NOMO-1 (cell line): ENCODE data around the gene VDR.

Source experiments
- DNase-seq, 2 experiments: peaks; one replicate each; lab custom pipeline; 2025; ENCODE audit not compliant: unreplicated experiment in 2 of 2; lab: John Stamatoyannopoulos, UW

Gene VDR

DNA sequence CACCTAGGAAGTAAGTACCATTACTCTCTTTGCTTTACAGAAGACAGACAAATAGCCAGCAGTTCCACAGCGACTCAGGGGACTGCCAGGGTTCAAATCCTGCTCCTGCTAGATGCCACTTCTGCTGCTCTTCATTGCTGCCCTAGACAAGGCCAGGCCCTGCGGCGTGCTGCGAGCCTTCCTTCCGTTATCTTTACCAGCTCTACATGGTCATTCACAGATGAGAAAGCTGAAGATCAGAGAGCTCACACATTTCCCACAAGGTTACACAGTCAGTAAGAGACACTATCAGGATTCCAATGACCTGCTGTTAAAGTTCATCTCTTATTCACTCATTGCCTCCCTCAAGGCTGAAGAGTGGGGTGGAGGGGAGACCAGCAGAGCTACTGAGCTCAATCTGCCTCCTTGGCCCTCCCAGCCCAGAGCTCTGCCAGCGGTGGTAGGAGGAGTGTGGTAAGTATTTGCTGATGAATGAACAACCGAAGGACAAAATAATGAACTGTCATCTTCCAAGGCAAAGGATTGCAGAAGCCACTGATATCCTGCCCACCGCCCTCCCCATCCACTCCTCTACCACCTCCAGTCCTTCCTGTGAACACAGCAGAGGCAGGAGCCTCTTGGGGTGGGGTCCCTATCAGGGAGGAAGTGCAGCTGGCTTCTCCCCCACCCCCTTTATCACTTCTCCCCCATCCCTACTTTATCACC, 70.4 kb downstream of the VDR start:
- peak; percentile 16 to 28 for DNase-seq

DNA sequence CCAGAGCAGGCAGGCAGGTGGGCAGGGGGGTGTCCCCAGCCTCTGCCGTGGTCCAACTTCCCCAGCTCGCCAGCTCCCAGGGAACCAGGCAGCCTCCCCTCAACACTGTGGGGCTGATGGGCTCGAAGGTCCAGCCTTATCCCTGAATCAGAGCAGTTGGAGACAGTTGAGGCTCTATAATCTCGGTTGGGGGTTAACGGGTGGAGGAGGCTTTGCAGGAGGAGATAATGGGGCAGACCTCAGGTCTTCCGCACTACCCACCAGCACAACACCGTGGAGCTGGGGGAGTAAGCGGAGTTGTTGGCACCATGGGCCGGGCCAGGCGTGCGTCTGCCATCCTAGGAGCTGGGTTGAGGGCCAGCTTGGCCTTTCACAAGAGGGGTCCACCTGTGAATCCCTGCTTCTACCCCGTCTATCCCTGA, 71.2 kb downstream of the VDR start:
- no peak for DNase-seq

DNA sequence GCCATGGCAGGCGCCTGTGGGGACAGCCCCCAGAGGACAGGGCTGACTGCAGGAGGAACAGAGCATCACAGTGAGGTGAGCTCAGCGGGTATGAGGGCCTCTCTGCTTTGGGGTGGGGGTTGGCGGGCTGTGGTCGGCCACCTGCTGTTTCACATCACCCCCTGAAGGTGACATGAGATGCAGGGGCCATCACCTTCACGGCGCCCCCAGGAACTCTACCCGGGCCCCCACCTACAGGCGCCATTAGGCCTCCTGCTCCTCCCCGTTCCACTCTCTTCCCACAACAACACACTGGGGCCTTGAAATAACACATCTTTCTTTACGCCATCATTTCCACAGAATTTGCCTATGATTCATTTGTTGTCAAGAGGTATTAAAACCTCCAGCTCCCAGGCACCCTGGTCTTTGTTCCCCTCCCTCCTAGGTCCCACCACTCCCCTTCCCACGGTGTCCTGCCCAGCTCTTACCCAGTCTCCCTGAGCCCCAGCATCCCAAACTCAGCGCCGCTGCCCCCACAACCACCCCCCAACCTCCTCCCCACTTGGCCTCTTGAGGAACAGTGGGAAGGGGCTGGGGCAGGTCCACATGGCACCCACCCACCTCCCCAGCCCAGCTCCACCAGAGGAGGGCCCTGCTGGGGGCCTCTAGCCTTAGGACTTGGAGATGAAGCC, 72.4 kb downstream of the VDR start:
- no peak for DNase-seq

DNA sequence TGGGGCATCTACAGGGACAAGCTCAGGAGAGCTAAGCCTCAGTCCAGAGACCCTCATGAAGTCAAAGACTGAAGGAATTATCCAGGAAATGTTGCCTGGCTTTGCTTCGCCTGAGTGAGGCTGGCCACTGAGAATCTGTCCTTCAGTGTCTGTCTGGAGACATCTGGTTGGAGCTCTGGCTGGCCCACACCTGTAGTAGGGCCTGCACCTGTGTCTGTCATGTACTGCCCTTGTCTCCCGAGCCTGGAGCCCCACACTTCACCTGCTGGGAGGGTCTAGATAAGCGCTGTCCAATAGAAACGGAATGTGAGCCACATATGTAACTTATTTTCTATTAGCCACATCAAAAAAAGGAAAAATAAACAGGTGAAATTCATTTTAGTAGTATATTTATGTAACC, 75.2 kb downstream of the VDR start:
- no peak for DNase-seq

DNA sequence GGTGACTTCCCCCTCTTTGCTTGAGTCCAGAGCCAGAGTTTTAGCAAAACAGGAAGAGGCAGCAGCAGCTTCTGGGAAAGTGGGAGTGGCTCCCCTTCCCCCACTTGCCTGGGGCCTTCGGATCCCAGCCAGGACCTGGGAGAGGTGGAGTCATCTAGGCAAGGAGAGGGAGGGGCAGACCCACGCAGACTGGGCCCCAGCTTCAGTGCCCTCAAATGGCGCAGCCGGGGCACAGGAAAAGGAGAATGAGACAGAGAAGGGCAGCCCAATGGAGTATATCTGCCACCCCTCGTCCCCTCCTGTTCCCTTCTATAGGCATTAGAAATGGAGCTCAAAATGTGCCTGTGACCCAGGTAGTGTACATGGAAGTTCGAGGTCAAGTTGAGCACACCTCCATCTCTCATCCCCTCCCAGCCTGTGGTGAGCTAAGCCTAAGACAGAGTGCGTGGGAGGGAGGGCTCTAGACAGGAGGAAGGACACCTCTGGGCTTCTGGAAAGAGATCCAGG, 75.8 kb downstream of the VDR start:
- DNase-seq, result peak; percentile 14 to 18

DNA sequence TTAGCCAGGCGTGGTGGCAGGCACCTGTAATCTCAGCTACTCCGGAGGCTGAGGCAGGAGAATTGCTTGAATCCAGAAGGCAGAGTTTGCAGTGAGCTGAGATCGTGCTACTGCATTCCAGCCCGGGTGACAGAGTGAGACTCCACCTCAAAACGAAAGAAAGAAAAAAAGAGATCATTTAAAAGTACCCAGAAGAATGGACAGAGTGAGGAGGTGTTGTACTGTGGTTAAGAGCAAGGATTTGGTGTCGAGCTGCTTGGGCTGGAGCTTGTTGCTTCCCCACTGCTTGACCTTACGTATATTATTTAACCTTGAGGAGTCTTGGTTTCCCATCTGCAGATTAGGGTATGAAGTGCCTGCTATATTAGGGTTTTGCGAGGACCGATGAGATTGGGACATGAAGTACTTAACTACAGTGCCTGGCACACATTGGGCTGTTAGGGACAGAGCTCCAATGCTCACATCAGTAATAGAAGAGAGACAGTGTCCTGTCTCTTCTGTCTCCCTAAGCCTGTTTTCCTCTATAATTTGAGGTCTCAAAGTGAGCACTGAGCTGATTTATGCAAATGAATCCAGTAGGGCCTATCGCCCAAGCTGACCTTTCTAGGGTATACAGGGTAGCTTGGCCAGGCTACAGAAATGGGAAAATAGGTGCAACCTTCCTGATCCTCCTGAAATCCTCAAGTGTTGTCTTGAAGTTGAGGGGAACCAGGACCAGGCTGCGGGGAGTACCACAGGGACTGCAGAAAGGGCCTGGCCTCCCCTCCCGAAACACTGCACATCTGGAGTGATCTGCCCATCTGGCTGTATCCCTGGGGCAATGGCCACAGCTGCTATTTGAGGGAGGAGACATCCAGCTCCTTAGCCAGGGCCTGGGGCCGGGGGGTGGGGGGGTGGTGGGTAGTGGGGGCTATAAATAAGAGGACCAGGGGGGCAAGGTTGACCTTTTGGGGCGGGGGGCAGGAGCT, 76.5 kb downstream of the VDR start:
- no peak for DNase-seq

DNA sequence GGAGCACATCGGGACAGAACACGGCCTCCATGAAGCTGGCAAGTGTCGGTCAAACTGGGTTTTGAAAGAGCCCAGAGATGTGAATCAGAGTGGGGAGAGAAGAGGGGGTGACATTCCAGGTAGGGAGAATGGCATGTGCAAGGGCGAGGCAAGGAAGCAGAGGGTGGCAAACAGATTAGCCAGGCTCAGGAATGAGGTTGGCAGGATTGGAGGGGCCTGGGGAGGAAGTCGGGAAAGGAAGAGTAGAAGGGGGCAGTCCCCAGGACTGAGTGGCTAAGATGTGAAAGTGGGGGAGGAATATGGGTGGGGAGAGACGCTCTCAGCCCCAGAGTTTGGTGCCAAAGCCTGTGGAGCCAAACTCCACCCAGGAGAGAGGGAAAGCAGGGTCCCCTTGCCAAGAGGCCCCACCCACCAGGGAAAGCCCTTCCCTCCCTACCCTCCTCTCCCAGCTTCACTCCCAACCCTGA, 79.6 kb downstream of the VDR start:
- no peak for DNase-seq

DNA sequence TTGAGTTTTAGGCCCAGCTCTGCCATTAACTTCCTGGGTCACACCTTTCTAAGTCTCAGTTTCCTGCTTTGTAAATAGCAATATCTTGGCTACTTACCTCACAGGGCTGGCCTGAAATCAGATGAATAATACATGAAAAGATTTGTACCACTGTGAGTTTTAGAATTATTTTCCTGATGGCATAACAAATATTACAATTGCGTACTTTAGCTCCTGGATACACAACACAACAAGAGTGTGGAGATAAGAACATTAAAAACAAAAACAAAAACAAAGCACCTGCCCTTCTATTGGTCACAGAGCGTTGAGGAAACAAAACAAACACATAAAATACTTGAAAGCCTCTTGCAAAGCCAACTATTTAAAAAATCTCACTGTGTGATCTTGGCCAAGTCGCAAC, 80.2 kb downstream of the VDR start:
- no peak for DNase-seq

DNA sequence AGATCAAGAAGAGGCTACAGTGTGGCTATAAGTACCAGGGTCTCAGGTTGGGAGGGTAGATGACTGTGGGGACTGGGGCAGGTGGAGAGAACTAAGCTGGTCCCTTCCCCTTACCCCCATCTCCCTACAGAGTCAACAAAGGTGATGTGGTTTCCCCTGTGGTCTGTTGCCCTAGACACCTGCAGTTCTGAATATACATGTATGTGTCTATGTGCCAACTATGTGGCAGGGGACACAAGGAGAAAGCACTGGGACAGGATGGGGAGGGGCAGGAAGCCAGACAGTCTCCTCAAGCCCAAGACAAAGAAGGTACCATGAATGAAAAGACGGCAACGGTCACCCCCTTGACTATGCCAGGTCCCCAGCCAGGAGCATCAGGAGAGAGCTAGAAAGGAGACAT, 80.6 kb downstream of the VDR start:
- DNase-seq, result no peak

DNA sequence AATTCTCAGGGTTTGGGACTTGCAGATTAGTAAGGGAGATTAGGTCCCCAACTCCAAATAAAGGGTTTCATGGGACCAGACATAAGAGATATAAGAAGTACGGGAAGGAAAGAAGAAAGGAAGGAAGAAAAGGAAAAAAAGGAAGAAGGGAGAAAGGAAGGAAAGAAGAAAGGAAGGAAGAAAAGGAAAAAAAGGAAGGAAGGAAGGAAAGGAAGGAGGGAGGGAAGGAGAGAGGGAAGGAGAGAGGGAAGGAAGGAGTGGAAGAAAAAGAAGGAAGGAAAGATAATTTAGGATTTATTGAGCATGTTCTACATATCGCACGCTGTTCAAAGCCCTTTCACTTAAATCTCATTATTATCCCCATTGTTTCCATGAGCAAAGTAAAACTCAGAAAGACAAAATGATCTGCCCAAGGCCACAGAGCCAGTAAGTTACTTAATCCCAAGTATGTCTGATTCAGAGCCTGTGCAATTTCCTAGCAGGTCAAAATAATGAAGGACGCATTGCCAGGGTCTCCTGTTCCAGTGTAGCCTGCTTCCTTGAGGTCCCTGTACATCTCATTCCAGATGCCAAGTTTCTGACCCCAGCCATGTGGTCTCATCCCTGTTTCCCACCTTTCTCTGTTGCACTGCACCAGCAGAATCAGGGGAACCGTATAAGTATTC, 81.2 kb downstream of the VDR start:
- no peak for DNase-seq

DNA sequence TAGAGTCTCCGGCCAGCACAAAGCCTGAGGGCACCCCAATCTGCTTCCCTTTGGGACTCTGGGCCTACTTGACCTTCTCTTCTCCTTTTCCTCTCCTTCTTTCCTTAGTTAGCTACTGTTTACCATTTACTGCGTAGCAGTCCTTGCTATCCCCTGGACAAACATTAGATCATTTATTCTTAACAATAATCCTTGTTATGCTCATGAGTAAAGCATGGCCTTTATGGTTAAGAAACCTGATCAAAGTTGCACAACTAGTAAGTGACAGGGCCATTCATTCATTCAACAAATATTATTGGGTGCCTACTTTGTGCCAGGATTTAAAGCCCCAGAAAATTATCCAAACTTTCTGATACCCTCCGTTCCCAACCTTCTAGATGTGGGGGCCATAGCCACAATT, 81.9 kb downstream of the VDR start:
- no peak for DNase-seq

DNA sequence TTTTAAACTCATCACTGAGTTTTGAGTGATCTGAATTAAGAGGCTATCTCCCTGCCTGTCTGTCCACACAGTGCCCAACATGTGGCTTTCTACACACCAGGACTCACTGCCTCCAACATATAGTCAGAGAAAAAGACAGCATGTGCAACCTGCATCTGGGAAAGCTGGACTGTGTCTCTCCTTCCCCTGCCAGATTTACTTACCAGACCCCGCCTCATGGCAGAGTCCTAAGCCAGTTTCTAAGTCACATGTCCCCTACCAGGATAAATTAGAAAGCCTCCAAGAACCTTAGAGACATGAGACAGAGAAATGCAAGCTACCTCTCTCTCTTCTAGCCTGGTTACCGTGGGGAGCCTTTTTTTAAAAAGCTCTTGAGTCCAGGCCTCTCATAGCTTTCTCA, 82.4 kb downstream of the VDR start:
- no peak for DNase-seq

DNA sequence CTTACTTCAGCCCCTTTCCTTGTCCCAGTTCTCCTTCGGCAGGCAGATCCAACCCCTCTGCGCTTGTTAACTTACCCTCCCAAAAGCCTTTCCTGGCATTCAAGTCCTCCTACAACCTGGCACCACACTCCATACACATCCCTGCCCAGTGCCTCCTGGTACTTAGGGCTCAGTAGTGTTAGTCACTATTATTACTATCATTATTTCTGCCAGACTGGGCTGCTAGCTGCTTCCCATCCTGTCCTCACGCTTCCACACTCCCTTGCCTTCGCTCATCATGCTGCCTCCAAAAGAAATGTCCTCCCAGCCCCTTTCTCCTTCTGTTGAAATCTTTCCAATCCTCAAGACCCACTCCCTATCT, 83.5 kb downstream of the VDR start:
- DNase-seq, result no peak

DNA sequence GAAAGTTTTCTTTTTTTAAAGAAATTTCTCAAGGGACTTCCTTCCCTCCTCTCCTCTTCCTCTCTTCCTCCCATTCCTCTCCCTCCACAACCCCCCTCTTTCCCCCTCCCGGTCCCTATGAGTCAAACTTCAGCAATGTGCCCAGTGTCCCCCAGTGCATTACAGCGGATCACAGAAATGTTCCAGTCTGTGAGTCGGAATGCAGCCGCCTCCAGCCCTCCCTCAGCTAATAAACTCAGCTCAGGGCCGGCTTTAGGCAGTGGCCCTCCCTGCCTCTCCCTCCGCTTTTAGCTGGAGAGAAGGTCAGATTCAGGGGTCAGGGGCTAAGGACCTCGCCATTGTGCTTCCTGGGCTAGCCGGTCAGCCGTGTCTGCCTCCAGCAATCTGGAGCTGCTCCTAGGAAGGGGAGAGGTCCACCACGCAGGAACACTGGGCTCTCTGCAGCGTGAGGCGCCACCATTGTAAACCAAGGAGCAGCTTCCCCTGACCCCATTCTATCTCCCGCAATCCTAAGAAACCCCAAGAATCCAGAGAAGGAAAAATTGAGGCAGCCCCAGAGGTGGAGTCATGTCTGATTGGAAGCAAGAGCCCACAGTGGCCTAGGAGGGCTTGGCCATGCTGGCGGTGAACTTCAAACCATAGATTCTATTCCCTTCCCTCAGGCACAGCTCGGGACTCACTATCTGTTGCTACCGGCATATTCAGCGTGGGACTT, 84.0 kb downstream of the VDR start:
- peak in 1 of 2 experiments; percentile 44 for DNase-seq

DNA sequence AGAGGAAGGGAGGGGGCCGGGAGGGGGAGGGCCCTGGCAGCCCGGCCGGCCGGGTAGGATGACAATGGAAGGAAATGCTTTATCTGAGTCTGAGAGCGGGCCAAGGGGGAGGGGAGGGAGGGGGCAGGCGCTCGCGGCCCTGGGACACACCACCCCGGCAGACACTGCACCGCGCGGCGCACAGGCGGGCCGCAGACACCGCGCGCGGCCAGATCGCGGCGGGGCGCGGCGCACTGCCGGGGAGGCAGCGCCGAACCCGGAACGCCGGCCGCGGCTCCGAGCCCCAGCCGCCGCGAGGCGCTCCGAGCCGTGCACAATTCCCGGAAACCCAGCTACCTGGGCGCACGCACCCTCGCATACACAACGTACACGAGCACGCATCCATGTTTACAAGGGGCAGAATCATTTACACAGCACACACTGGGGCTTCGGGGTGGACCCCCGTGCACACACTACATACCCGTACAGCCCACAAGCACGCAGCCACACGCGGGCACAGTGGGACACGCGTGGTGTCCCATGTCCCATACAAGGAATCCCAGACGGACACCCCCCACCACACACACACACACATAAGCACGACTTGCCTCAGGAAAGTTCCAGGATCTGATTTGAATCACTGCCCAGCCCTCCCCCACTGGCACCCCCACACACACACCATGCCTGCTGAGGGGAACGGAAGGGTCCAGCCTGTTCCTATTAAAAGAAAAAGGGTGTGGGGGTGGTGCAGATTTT, 84.7 kb downstream of the VDR start, which contains the start of gene HDAC7:
Gene HDAC7, minus strand, starts transcription at position 8 of the 735 bp plus-strand sequence. CDS start 118 bp downstream, outside the sequence.
- DNase-seq, result peak; percentile 36 to 70

DNA sequence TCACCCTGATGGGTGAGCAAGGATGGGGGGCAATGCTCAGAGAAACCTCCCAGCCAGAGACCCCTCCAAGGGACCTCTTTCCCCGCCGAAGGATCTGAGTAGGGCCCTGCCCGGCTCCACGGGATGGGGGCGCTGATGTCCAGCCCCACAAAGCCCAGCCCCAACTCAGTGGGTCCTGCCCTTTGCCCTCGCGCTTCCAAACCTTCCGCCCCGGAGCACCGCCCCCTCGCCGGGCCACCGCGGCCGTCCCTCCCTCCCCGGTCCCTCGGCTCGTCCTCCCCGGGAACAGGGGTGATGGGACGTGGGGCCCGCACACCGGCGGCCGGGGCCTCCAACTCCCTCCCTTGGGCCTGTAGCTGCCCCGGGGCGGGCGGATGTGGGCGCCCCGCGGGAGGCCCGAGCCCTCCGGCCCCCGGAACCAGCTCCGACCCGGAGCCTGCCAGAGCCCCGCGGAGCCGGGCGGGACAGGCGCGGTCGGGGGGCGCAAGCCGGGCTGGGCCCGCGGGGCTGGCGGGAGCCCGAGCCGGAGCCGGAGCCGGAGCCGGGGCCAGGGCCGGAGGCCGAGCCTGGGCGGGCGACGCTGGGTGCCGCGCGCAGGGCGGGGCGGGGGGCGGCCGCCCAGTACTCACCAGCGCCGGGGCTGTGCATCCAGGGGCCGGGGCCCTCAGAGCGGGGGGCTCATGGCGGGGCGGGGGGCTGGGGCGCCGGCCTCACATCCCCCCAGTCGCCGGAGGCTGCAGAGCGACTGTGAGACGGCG, 85.5 kb downstream of the VDR start:
- DNase-seq, result peak; percentile 21 to 45

DNA sequence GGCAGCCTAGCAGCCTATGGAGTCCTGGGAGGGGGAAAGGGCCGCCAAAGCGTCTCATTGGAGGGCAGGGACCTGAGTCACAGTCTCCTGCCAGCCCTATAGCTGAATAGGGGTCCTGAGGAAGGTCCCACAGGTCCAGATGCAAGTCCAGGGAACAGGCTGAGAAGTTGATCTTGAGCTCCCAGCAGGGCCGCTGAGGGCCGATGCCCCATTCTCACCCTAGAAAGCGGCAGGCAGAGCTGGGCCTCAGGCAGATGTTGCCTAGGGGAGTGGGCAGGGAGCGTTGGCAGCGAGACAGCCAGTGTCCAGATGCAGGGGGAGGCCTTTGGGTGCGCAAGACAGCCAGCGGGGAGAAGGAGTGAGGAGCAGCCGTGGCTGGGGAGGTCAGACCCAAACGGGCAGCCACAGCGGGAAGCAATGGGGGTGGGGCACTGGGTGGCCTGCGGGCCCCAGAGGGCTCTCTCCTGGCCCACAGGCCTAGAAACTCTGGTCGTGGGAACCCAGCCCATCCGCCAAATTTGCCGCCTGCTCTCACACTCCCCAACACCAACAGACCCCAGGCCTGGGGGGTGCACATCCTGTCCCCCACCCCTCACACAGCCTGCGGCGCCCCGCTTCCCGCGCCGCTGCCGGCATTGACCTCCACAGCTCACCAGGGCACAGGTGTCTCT, 86.2 kb downstream of the VDR start:
- DNase-seq, result no peak

DNA sequence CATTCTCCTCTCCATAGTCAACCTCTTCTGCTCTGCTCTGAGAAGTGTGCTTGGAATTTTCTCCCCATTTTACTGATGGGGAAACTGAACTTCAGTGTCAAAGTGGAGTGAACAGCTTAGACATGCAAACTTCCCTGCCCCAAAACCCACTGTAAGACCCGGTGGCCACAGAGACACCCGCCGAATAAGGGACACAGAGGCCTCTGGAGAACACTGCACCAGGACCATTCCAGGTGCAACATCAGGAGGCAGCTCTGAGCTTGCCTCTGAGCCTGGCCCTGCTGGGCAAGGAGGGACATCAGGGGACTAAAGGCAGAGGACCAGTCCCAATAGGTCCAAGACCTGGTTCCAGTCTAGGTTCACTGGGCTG, 86.8 kb downstream of the VDR start:
- no peak for DNase-seq
